Right hindlimb (tissue), 1 donor: Measurements from ENCODE around the gene PFN3.
"Not testable (repeated sequence)": the region's sequence is repeated elsewhere in the genome, so short reads cannot be mapped to it uniquely, and the experiment has no call there.

Experiments used
- DNase-seq: peaks from one replicate; pipeline ENCODE4 v3.0.0-alpha.2; 2018

The PFN3 gene

DNA sequence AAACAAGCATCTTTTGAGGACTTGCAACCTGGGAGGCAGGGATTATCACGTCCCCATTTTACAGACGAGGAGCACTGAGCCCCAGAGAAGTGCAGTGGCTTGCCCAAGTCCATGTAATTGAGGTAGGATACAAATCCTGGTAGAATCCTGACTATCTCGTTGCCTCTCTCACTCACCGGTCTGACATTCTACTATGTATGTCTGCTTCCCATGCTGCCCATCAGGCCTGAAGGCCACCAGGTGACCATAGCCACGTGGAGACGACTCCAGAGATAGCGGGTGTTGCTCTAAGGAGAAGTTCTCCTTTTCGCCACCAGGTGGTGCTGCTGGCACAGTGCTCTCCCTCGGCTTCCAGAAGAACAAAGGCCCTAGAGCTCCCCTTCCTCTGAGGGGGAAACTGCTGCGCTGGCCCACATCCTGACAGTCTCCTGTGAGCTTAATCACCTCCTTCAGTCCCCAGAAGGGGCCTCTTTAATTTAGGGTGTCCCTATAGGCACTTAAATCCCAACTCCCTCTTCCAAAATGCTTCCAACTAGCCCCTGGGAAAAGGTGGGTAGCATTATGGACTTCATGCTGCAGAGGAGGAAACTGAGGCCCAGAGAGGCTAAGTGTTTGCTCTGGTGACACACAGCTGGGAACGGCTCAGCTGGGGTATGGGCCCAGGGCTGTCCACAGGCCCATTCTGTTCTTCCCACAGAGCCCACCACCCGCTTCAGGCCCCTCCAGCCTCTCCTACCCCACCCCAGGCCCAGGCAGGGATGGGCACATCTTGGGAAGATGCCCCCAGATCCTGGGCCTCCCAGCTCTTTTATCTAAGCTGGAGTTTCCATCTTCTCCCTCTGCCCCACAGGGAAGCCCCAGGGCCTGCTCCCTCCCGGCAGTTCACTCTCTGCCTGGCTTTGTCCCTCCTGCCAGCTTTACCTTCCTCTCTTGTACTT, 9.8 kb downstream of the PFN3 start:
- peak; percentile 89 for DNase-seq

DNA sequence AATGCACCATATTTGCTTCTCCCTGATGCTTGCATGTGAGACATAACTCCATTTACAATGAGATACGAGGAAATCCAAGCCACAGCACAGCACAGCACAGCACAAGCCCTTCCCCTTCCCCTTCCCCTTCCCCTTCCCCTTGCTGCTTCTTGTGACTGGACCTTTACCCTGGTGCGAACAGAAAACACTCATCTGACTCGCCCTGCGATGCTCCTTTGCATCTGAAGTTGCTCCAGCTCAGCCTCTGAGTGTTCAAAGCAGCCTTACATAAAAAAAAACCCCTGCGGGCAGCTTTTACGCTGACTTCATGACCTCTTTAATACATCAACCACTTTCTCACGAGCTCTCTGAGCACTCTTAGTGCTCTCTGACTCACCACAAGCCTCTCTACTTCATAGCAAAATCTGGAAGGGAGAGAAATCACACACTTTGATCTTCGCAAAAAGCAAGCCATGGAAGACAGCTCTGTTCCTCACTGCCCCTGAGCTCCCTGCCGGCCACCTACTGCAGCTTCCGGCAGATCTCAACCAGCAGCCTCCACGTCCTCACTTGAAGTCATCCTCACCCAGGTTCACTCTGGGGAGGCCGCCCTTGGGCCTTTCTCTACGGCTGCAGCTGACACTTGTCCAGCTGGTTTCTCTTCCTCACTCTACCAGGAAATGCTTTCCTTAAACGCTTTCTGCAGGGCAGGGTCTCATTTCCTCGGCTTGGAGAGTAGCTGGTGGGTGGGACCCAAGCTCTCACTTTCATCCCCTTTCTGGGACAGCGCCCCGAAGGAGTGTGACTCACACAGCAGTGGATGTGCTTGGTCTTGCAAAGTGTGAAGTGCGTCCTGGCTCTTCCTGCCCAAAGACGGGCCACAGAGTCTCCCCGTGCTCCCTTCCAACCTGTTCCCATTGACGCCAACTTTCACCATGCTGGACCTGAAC, 11.0 kb downstream of the PFN3 start:
- DNase-seq: no peak

DNA sequence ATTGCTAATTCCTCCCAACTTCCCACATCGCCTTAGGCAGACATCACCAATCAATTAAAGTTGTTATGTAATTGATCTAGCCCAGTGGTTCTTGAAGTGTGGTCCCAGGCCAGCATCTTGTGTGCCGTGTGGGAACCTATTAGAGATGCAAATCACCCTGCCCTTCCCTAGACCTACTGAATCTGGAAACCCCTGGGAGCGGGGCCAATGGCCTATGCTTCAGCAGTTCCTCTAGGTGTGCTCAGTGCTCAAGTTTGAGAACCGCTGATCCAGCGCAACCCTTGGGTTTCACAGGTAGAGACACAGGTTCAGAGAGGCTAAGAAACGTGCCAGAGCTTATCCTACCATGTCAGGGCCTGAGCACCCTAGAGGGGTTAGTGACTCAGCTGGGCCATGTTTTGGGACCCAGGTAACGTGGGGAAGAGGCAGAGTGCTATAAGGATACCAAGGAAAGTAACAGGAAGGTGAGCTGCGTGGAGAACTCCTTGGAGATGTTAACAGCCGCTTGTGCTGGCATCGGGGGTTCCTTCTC, 11.9 kb downstream of the PFN3 start:
- no peak for DNase-seq

DNA sequence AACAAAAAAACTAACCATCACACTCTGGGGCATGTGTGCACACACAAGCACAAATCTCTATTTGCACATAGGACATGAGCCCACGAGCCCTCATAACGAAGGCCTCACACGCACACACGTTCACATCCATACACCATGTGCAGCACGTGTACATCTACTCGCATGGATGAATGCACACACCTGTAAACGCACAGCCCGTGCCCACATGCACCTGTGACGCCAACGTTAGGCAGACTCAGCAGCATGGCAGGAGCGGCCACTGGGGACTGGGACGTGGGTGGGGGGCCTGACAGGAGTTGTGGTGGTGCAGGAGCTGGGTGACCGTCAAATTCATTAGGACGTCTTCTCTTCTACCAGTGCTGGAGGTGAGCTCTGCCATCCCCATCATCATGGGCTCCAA, 13.1 kb downstream of the PFN3 start:
- no peak for DNase-seq

DNA sequence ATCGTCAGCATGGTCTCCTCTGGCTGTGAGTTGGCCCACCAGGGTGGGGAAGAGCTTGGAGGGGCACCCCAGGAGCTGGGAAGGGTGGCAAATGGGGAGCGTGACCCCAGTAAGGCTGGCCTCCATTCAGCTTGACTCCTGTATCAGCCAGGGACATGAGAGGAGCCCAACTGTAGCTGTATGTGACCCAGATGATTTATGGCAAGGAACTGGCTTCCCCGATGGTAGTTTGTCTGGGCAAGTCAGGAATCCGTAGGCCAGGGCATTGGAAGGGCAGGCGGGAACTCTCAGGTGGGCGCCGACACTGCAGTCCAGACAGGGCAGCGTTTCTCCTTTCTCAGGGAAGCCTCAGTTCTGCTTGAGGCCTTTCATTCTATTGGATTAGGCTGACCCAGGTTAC, 13.9 kb downstream of the PFN3 start:
- DNase-seq: no peak

DNA sequence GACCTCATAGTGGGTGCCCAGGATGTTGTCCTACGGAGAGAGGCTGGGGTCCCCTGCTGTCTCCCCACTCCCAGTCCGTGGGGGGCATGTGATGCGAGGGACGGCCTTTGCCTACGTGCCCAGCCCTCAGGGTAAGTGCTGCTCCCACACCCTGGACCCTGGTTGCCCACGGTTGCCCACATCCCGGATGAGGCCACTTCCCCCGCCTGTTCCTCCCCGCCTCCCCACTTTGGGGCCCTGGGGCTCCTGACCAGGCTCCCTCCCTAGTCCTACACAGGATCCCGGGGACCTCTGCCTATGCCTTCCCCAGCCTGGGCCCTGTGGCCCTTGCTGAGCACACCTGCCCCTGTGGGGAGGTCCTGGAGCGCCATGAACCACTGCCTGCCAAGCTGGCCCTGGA, 14.7 kb downstream of the PFN3 start:
- DNase-seq: no peak

DNA sequence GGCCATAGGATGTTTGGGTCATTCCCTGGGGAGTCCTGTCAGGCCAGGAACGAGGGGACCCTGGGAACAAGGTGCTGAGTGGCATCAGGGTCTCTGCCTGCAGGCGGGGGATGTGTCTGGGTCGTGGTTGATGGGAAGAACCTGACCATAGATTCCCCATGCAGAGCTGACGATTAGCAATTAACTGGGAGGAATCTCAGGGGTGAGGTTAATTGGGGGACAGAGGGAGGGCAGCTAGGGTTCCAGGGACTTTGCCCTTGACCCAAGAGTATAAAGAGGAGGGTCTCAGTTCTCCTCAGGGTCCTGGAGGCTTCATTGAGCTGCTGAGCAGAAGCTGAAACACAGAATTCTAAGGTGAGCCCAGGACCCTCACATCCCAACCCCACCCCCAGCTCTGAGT, 16.3 kb downstream of the PFN3 start, which contains the start of gene SLC34A1:
Gene SLC34A1 (plus strand): TSS at position 301 of the 400 bp plus-strand sequence. CDS start 1,308 bp downstream, outside the sequence.
- DNase-seq: no peak

DNA sequence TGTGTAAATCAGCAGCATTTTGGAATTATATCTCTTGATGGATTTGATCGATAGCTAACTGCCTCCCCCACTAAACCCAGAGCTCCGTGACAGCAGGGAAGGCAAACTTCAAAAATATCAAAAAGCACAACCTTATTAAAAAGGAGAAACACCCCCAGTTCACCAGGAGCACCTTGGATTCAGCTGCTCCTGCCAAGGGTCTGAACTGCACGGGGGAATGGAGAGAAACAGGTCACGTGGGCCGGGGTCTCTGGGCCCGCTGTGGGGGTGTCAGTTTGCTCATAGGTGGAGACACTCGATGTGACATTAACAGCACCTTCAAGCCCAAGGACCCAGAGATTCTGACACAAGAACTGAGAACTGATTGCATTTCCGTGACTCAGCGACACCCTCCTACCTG, 17.3 kb downstream of the PFN3 start:
- DNase-seq: no peak

DNA sequence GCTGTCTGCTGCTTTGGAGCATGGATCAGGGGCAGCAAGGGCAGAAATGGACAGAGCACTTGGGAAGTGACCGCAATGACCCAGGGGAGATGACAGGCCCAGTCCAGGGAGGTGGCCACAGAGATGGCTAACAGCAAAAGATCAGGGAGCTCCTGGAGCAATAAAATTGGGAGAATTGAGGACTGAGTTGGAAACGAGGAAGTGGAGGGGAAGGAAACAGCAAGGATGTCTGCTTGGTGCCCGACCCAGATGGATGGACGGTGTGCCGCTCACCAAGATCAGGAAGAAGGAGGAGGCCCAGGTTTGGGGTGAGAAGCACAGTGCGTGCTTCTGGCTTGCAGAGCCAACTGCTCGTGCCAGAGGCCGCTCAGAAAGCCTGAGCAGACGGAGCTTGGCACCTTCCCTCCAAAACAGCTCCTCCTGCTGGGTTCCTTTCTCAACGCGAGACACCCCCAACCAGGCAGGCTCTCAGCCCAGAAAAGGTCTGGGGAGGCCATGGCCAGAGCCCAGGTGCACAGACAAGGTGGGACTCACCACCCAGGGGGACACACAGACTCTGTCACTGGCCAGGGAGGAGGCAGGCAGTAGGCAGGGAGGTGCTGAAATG, 17.9 kb downstream of the PFN3 start:
- peak; percentile 72 for DNase-seq

DNA sequence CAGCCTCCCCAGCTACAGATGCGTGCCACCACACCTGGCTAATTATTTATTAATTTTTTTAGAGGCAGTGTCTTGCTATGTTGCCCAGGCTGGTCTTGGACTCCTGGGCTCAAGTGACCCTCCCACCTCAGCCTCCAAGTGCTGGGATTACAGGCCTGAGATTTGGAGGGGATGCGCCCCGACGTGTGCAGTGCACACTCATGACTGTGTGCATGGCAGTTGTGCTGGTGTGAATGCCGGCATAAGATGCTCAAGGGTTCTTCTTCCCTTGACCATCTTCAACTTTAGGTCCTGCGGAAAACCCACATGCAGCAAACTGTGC, 19.7 kb downstream of the PFN3 start:
- no peak for DNase-seq

DNA sequence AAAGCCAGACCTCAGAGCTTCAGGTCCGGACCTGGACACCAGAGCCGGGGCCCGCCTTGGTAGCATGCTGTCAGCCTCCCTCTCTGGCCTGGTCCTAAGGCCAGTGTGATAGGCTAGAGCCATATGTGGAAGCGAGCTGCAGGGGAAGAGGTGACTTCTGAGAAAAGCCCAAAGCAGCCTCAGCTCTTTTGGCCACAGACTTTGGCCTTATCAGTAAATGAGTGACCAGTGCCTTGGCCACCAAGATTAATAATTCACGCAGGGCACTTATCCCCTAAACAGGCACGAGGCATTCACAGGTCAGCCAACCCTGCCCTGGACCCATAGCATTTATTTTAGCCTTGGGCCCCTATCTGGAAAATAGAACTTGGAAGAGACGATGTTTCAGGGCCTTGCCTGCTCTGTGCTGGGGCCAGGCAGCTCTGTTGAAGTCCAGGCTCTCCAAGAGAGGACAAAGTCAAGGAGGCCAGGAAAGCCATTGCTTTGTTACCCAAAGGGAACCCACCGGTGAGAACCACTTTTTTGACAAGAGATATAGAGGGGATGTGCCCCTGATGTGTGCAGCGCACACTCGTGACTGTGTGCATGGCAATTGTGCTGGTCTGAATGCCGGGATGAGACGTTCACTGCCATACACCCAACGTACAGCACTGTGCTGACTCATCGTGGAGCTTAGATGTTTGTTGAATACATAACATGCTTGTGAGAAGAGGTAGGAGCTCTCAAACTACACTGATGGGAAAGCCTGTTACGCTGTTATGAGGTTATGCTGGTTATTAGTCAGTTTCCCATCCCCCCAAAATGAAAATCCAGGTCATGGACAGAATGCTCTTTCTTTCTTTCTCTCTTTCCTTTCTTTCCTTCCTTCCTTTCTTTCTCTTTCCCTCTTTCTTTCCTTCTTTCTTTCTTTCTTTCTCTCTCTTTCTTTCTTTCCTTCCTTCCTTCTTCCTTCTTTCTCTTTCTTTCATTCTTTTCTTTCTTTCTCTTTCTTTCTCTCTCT, 21.3 kb downstream of the PFN3 start:
- DNase-seq: no peak

DNA sequence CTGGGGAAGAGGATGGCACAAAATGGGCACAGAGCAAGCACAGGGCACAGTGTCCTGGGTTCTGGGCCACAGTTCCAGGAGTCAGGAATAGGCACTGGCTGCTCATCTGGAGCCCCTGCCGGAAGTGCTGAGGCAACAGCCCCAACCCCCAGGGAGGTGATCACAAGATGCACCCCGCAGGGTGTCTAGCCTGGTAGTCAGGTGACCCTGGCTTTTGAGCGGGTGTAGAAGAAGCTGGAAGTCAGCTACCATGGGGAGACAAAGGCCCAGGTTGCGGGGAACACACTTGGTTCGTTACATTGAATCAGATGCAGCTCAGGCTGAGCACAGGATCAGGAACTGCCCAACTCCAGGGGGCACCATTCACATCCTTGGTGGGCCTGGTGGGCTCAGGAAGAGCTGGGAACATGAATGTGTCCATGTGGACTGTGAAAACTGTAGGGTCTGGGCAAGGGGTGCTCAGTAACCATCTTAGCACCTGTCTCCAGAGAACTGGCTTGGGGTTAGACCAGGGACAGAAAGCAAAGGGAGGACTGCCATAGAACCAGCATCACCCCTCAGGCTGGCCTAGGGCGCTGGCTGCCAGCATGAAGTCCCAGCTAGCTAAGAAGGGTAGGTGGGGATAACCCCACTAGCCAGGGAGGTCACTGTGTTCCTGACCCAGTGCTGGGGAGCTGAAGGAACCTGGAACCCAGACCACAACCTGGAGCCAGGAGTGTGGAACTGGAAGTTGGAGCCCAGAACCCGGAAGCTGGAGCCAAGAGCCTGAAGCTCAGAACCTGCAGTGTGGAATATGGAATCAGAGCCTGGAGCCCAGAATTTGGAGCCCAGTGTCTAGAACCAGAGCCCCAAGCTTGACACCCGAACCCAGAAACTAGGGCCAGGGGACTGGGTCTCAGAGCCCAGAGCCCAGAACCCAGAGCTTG, 22.3 kb downstream of the PFN3 start:
- DNase-seq: no peak

DNA sequence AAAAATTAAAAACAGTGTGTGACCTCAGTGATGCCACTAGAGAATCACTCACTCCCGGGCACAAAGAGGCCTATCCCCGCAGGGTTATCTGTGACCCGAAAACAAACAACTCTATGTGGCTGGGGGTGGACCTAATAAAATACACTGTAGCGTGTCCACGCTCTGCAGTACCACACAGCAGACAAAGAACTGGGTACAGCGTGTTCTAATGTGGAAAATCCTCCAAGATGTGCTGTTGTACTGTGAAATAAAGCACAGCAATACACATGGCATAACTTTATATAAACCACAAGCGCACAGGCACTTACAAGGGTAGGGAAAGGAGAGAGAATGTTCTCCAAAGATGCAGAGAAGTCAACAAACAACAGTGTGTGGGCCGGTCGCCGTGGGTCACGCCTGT, 24.4 kb downstream of the PFN3 start:
- DNase-seq: no peak

DNA sequence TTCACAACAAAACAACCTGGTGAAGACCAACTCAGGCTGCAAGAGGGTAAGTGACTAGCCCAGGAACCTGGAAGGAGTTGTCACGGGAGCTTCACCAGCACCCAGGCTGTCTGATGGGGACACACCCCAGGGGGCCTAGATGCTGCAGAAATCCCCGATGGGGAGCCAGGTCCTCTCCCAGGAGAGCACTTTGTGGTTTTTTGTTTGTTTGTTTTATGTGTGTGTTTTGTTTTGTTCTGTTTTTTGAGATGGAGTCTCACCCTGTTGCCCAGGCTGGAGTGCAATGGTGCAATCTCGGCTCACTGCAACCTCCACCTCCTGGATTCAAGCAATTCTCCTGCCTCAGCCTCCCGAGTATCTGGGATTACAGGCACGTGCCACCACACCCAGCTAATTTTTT, 24.9 kb downstream of the PFN3 start:
- not testable (repeated sequence) for DNase-seq

DNA sequence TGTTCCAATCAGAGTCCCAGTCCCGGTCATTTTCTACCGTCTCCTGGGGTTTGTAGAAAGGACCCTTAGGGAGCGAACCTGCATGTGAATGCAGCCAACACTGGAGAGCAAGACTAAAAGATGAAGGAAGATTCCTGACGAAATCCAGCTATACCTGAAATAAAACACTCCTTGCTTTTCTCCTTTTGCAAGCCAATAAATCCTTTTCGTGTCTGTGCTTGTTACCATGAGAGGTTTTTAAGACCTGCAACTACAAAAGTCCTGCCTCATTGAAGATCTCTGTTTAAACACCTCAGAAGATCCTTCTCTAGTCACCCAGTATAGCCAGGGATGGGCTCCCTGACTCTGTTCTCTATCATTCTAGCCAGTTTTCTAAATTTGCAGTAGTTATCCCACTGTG, 26.2 kb downstream of the PFN3 start:
- DNase-seq: no peak

DNA sequence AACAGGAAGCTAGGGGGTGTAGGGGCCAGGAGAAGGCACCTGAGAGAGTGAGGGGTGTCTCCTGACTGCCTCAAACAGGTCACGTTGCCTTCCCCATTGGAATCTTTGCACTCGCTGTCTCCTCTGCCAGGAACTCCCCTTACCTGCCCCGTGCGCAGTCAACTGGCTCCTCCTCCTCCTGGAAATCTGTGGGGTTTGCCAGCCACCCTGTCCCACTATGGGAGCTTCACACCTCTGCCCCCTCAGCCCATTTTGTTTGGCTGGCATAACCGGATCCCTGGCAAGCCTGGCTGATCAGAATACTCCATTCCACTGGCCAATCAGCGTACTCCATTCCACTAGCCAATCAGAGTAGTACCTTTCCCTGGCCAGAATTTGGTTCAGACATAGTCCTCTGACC, 26.7 kb downstream of the PFN3 start:
- DNase-seq: no peak

DNA sequence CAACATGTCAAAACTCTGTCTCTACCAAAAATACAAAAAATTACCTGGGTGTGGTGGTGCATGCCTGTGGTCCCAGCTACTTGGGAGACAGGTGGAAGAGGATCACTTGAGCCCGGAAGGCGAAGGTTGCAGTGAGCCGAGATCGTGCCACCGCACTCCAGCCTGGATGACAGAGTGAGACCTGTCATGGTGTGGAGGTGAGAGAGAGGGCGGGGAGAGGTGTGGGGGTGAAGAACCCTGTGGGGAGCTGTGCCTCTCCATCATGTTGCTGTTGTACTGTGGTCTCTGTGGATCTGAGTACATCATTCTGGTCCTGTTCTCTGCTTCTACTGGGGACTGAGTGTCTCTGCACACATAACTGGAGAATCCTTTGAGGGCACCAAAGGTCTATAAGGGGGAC, 27.6 kb downstream of the PFN3 start:
- DNase-seq: no peak

DNA sequence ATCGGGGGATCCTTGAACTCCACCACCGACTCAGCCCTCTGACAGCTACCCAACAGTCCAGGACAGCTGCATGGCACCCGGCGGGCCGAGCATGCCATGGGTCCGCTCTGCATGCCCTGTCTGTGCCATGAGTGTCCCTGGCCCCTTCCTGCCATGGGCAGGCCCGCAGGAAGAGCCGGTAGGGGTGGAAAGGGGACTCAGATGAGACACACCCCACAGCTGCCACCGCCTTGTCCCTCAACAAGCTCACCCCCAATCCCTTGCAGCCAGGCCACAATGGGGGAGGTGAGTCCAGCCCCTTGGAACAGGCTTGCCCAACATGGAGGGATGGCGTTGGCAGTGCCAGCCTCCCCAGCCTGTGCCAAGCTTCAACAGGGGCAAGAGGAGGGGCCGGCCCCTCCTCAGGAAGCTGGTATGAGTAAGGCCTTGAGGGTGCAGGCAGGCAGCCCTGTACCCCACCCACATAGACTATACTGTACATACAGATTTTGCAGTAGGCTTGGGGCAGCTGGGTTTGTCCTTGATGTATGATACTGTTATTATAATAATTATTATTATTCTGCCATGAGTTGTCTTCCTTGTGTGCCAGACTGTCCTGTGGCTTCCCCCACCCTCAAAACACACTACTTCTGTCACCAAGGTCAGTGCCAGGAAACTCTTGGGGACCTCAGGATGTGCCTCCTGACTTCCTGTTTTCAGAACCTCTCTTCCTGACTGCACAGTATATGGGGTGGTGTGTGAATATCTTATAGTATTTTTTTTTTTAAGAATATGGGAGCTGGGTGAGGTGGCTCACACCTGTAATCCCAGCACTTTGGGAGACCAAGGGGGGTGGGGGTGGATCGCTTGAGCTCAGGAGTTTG, 28.2 kb downstream of the PFN3 start:
- DNase-seq: peak; percentile 32
